GM23248 (cell line): ENCODE data around the gene TM4SF18.

Experiments
- EZH2 ChIP-seq: fragments of 200-600 bp; sonication (generic); IDR thresholded peaks from 2 replicates; pipeline ENCODE4 v1.6.1; 2018; ENCODE audit warnings: antibody characterized with exemption, mild to moderate bottlenecking; ENCODE audit not compliant: insufficient read depth, poor library complexity, severe bottlenecking
- EZH2phosphoT487 ChIP-seq: fragments of 200-600 bp; sonication (generic); IDR thresholded peaks from 2 replicates; pipeline ENCODE4 v1.6.1; 2018; ENCODE audit warnings: antibody characterized with exemption, moderate library complexity, mild to moderate bottlenecking, low read depth; ENCODE audit not compliant: insufficient read depth

- TF ChIP-seq EZH2phosphoT487 (no peak), EZH2 (no peak)
Observed at GRCh38 chr3:149310796-149311534, 22.5 kb downstream of the TM4SF18 start.
